ENCODE data around the gene APOBEC4.

Gene APOBEC4

GRCh38 chr1:183602510-183602909, 50.6 kb downstream of the APOBEC4 start:
- no peak for DNase-seq (ENCODE audit: low read depth)

DNA sequence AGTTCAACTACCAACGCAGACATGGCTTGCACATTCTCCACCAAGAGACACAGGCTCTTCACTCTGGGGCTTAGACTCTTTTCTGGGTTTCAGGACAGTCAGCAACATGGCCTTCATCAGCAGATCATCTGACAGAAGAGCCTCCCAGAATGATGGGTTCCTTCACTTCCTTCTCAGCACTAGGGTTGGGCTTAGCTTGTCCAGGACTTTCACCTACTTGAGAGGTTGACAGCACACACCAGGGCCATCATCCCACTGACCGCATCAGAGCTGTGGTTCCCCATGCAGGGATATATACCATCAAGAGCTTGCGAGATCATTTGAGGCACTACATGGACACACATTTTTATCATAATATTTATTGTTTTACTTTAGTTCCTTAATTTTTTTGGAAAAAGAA, 52.5 kb downstream of the APOBEC4 start:
- no peak for DNase-seq (ENCODE audit: low read depth)

DNA sequence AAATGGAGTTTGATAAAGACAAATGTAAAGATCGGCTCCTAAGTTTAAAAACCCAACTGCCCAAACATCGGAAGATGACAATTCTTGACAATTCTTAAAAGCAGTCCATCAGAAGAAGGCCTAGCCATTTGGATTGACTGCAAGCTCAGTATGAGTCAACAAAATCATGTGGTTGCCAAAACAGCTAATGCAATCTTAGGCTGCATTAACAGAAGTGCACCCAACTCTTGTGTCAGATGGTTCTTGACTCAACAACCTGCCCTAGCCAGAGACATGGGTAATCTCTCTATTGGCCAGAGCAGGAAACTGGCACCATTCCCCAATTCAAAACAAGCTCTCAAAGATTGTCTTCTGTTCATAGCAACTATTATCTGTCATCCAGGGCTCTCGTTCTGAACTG, 53.0 kb downstream of the APOBEC4 start:
- DNase-seq (ENCODE audit: low read depth), result no peak

- DNase-seq (ENCODE audit: low read depth), result no peak
These were observed 54.7 kb downstream of the APOBEC4 start for GRCh38 chr1:183598386-183598785.

DNA sequence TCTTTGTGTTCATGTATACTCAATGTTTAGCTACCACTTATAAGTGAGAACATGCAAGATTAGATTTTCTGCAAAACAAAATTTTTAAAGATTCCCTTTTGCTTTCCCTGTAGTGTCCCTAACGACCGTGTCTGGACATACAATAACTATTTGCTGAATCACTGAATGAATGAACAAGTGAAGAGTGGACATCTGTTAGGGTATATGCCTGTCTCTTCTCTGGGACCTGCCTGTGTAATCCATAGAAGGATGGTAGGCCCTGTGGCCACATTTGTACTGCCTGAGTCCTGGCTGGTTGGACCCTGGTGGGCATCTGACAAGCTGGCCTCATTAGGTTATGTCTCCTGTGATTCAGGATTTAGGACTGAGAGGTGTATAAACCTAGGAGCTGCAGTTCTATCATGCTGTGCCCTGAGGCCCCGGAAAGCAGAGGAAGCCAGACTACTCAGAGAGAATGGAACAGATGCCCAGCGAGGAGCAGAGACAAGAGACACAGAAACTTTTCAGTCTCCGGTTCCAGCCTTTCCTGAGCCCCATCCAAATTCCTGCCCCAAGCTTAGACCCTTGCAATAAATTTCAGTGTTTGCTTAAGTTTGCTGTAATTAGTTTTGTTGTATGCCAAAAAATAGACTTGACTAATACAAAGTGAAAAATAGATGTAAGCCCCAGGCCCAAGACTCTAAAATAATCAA, 55.3 kb downstream of the APOBEC4 start:
- no peak for DNase-seq (ENCODE audit: low read depth)

GRCh38 chr1:183596500-183596899, 56.6 kb downstream of the APOBEC4 start:
- no peak for DNase-seq (ENCODE audit: low read depth)

All from T follicular helper cell (primary cell).